ENCODE results near the gene STK17A.

- TF ChIP-seq POLR2A (IDR thresholded peaks at IDR 0.05) (no peak), CTCF (IDR thresholded peaks at IDR 0.05) (no peak), POLR2AphosphoS5 (IDR thresholded peaks at IDR 0.05) (no peak), EP300 (IDR thresholded peaks at IDR 0.05) (no peak)
These were observed 60.9 kb downstream of the STK17A start for GRCh38 chr7:43643846-43644245.

Data from gastroesophageal sphincter (tissue), 3 donors.